K562 (cell line): ENCODE results near the gene DDRGK1. TPM values are rescaled to one million over a fixed set of nuclear protein-coding genes. Genes with fewer than 3 reads are reported as not detected.
A peak's percentile ranks its signal among the peaks of the same experiment; 100 is the strongest.

ENCODE experiments used
- CEBPG ChIP-seq, 3 experiments: fragments of 200-800 bp in 1 of 3; sonication (Bioruptor generic) in 1 of 3; sonication (generic) in 1 of 3; formaldehyde crosslinking in 1 of 3; IDR thresholded peaks in 2 of 3; conservative IDR thresholded peaks in 1 of 3; 2 replicates each; pipeline versions ENCODE4 v1.6.1 to v1.8.0; 2016 to 2022; ENCODE audit warnings: missing compliant biosample characterization in 2 of 3, missing genetic modification characterization in 2 of 3, mild to moderate bottlenecking in 1 of 3, missing genetic modification reagents in 1 of 3
- E2F6 ChIP-seq, 2 experiments: IDR thresholded peaks; 2 replicates each; pipeline ENCODE4 v1.6.1; 2011; ENCODE audit warnings: borderline replicate concordance in 1 of 2, control low read depth in 1 of 2, low read depth in 1 of 2, low read length in 1 of 2, mild to moderate bottlenecking in 1 of 2, mixed read lengths in 1 of 2, moderate library complexity in 1 of 2; ENCODE audit not compliant: insufficient read depth in 1 of 2, insufficient read length in 1 of 2, poor library complexity in 1 of 2, severe bottlenecking in 1 of 2; ENCODE audit errors: extremely low read depth in 1 of 2
- FOXK2 ChIP-seq, 2 experiments: fragments of 450-650 bp; IDR thresholded peaks in 1 of 2; conservative IDR thresholded peaks in 1 of 2; 2 replicates each; pipeline ENCODE4 v1.6.1; 2016; ENCODE audit warnings: low read depth in 2 of 2, mild to moderate bottlenecking in 1 of 2
- GTF2E2 ChIP-seq: fragments of 200-800 bp; sonication (Bioruptor generic); IDR thresholded peaks from 2 replicates; pipeline ENCODE4 v1.6.1; 2016; ENCODE audit warnings: missing genetic modification characterization, missing compliant biosample characterization
- ZBTB40 ChIP-seq, 2 experiments: fragments of 450-650 bp in 1 of 2; sonication (generic) in 1 of 2; formaldehyde crosslinking in 1 of 2; IDR thresholded peaks; 2 replicates each; pipeline versions ENCODE4 v1.7.1 to v1.9.0; 2016 to 2022; ENCODE audit warnings: inconsistent platforms in 1 of 2, mild to moderate bottlenecking in 1 of 2, missing genetic modification reagents in 1 of 2
- ZNF263 ChIP-seq: sonication (generic); formaldehyde crosslinking; IDR thresholded peaks from 2 replicates; pipeline ENCODE4 v1.8.0; 2022; ENCODE audit warnings: mild to moderate bottlenecking, missing genetic modification reagents, borderline replicate concordance
- ZNF785 ChIP-seq: fragments of 250-450 bp; sonication (Bioruptor Pico); IDR thresholded peaks from 2 replicates; pipeline ENCODE4 v1.4.0; 2020; ENCODE audit warnings: mild to moderate bottlenecking
- polyA plus RNA-seq, 8 experiments: library from polyadenylated mRNA; depleted of rRNA in 4 of 8; stranded (reverse) in 5 of 8; unstranded in 3 of 8; fragments of >200 nt; fragmentation: Nextera tagmentation in 2 of 8; fragmentation: Illumina TruSeq in 1 of 8; extraction: Ambion mirVana in 2 of 8; extraction: Trizol in 1 of 8; gene quantifications; 2 replicates each; pipeline versions ENCODE4 v1.2.1 to v1.2.3, GENCODE V29; 2011 to 2014; ENCODE audit warnings: inconsistent platforms in 1 of 8, missing spikeins in 1 of 8
- total RNA-seq, 7 experiments: library from RNA; depleted of rRNA in 6 of 7; stranded (reverse); fragments of >200 nt in 6 of 7; fragmentation: Illumina TruSeq in 2 of 7; extraction: Trizol in 2 of 7; gene quantifications; 2 replicates each; pipeline versions ENCODE4 v1.2.1 to v1.2.3, GENCODE V29; 2011 to 2021; ENCODE audit warnings: low replicate concordance in 1 of 7
- TF ChIP-seq, protein P1 (sequence below), 2 experiments: fragments of 250-450 bp in 1 of 2; fragments of 450-650 bp in 1 of 2; sonication (Bioruptor Pico) in 1 of 2; IDR thresholded peaks; 2 replicates each; pipeline versions ENCODE4 v1.6.1 to v1.8.0; 2016 to 2021; ENCODE audit warnings: mild to moderate bottlenecking in 2 of 2, moderate library complexity in 2 of 2, missing compliant biosample characterization in 1 of 2, missing genetic modification characterization in 1 of 2

The DDRGK1 gene
- total and polyA plus RNA-seq, 9 of the 15 experiments (the other 6 are each of a cell fraction or from before 2014, with no cell fraction given): 2.3 to 54.4 (median 29.1) TPM

- 0 out of 2 replicates have a peak, but pooled peaks have one; percentile 16 for TF ChIP-seq ZBTB40 (IDR thresholded peaks at IDR 0.05)
- no peak for TF ChIP-seq ZBTB40 (CRISPR knock-in tag; IDR thresholded peaks at IDR 0.05)
- no peak for TF ChIP-seq ZNF785 (CRISPR knock-in tag)
- TF ChIP-seq, protein P1, sequence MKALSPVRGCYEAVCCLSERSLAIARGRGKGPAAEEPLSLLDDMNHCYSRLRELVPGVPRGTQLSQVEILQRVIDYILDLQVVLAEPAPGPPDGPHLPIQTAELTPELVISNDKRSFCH (CRISPR knock-in tag; IDR thresholded peaks at IDR 0.05): no peak
- TF ChIP-seq, protein P1 (tag; IDR thresholded peaks at IDR 0.05): peak; percentile 19; the same call in 1 of the 2 replicates
- no peak for TF ChIP-seq FOXK2 (conservative IDR thresholded peaks at IDR 0.05 in 1 of 2, IDR thresholded peaks at IDR 0.05 in 1 of 2; ENCODE audit: low read depth in 2 of 2)
- no peak for TF ChIP-seq ZNF263 (CRISPR knock-in tag)
- TF ChIP-seq E2F6 (IDR thresholded peaks at IDR 0.05; ENCODE audit: borderline replicate concordance in 1 of 2, extremely low read depth in 1 of 2, insufficient read depth in 1 of 2, insufficient read length in 1 of 2, low read depth in 1 of 2, low read length in 1 of 2, poor library complexity in 1 of 2, severe bottlenecking in 1 of 2): peak in 1 of 2 experiments; percentile 66
- TF ChIP-seq GTF2E2 (tag): no peak
- peak; percentile 93 for TF ChIP-seq CEBPG (CRISPR knock-in tag; IDR thresholded peaks at IDR 0.05)
- peak; percentile 82 to 94 for TF ChIP-seq CEBPG (tag; conservative IDR thresholded peaks at IDR 0.05 in 1 of 2, IDR thresholded peaks at IDR 0.05 in 1 of 2)
These were observed at the start of gene DDRGK1 (continued) for GRCh38 chr20:3204124-3204794.
